ENCODE measurements around the gene RNASE13. TPM values are rescaled to one million over a fixed set of nuclear protein-coding genes. Genes with fewer than 3 reads are reported as not detected.

The RNASE13 gene
- total RNA-seq, 1 experiment from 2014 or later = not detected

DNA sequence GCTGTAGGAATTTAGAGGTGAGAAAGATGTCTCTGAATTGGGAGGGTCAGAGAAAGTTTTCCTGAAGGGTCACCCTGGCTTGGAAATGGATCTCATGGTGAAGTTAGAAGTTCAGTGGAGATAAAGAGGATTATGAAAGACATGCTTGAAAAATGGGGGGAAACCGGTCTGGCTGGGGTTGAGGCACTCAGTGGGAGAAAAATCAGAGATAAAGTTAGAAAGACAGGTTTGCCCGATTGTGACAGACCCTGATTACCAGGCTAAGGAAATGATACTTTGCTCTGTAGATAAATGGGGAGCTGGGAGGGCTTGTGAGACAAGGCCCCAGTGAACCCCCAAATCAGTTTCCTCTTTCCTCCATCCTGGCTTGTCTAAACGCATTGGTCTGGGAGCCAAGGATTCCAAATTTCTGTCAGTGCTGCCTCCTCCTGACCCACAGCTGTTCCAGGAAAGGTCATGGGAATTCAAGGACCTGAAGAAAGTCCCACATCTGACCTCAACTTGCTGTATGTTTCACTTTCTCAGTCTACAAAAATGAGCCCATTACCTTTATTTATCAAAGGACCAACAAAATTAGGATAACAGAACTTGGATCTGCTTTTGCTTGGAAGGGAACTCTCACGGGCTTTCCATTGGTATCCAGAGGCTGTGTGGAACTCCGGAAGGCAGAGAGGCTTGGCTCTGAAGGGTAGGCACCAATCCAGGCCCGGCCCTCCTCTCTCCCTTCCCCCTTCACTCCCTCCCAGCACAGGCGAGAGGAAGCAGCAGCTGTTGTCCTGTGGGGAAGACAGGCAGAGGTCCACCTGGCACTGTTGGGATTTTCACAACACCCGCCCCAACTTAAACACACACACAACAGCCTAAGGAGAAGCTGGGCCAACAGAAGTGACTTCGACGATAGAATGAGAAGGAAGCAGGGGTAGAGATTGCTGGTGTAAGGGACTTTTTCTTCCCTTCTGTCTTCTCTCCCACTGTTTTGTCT lies 4.1 kb upstream of the RNASE13 start:
- intact Hi-C loops (cut with micrococcal nuclease) = no loop called here
- no peaks in the 10 kb centered on the region for H3K27me3 Mint-ChIP-seq (ENCODE audit: insufficient read depth, unreplicated experiment)
- peaks cover 25% of the 10 kb centered on the region for H3K4me1 Mint-ChIP-seq (ENCODE audit: insufficient read depth, unreplicated experiment)

GRCh38 chr14:21037156-21037555 lies 2.5 kb upstream of the RNASE13 start:
- no TSS peak for BruUV-seq (replicated peaks)
- Mint-ChIP-seq H3K27me3 (ENCODE audit: insufficient read depth, unreplicated experiment) (no peaks in the 10 kb centered on the region), H3K9me3 (ENCODE audit: unreplicated experiment) (no peaks in the 10 kb centered on the region), H3K4me1 (ENCODE audit: insufficient read depth, unreplicated experiment) (peaks cover 11% of the 10 kb centered on the region), H3K27ac (ENCODE audit: low read depth, unreplicated experiment) (no peak overlapping the region), H3K4me3 (ENCODE audit: unreplicated experiment) (no peak overlapping the region), H3K36me3 (ENCODE audit: insufficient read depth, unreplicated experiment) (no peaks in the 10 kb centered on the region)
- CTCF ChIA-PET = interaction anchor here (0.5 to 3.7 kb wide), 7 partner anchors 11 to 1077 kb away, joined by 3 to 21 read pairs (median 4); no protein-coding TSS in a partner anchor
- no peak for TF ChIP-seq CTCF (IDR thresholded peaks at IDR 0.05; ENCODE audit: unreplicated experiment)
- DNase-seq (ENCODE audit: unreplicated experiment) = no peak
- intact Hi-C loops (cut with micrococcal nuclease) = no loop called here
- POLR2A ChIA-PET = interaction anchor here (0.7 kb wide), 1 partner anchor 23 kb away, joined by 3 read pairs; no protein-coding TSS in a partner anchor

More for the DNA sequence above, 4.1 kb upstream of the RNASE13 start:
- no peak for TF ChIP-seq CTCF (IDR thresholded peaks at IDR 0.05; ENCODE audit: unreplicated experiment)
- ChIA-PET POLR2A (interaction anchor here (0.6 kb wide), 1 partner anchor 52 kb away, joined by 3 read pairs; no protein-coding TSS in a partner anchor), CTCF (interaction anchor here (1.0 to 7.2 kb wide), 15 partner anchors 8 to 344 kb away, joined by 3 to 391 read pairs (median 28); partner anchors contain the start of genes ARHGEF40, SLC39A2 and TPPP2)
- no TSS peak for BruUV-seq (replicated peaks)
- Mint-ChIP-seq H3K27ac (ENCODE audit: low read depth, unreplicated experiment) (no peak overlapping the region), H3K36me3 (ENCODE audit: insufficient read depth, unreplicated experiment) (no peaks in the 10 kb centered on the region), H3K4me3 (ENCODE audit: unreplicated experiment) (no peak overlapping the region), H3K9me3 (ENCODE audit: unreplicated experiment) (no peaks in the 10 kb centered on the region)
- DNase-seq (ENCODE audit: unreplicated experiment) = no peak

GRCh38 chr14:21036751-21037150 lies 2.1 kb upstream of the RNASE13 start:
- no peaks in the 10 kb centered on the region for H3K27me3 Mint-ChIP-seq (ENCODE audit: insufficient read depth, unreplicated experiment)
- TF ChIP-seq CTCF (IDR thresholded peaks at IDR 0.05; ENCODE audit: unreplicated experiment) = no peak
- H3K36me3 Mint-ChIP-seq (ENCODE audit: insufficient read depth, unreplicated experiment) = no peaks in the 10 kb centered on the region
- BruUV-seq (replicated peaks) = no TSS peak
- intact Hi-C loops (cut with micrococcal nuclease) = no loop called here
- peaks cover 6% of the 10 kb centered on the region for H3K4me1 Mint-ChIP-seq (ENCODE audit: insufficient read depth, unreplicated experiment)
- ChIA-PET CTCF (interaction anchor here (0.5 to 6.6 kb wide), 8 partner anchors 10 to 65 kb away, joined by 3 to 104 read pairs (median 8); no protein-coding TSS in a partner anchor), POLR2A (no interaction called here)
- no peak for DNase-seq (ENCODE audit: unreplicated experiment)
- no peaks in the 10 kb centered on the region for H3K9me3 Mint-ChIP-seq (ENCODE audit: unreplicated experiment)
- H3K27ac Mint-ChIP-seq (ENCODE audit: low read depth, unreplicated experiment) = no peak overlapping the region
- H3K4me3 Mint-ChIP-seq (ENCODE audit: unreplicated experiment) = no peak overlapping the region

GRCh38 chr14:21033133-21033698 lies 1.4 kb downstream of the RNASE13 start:
- no peak for TF ChIP-seq CTCF (IDR thresholded peaks at IDR 0.05; ENCODE audit: unreplicated experiment)
- ChIA-PET CTCF (interaction anchor here (0.6 to 6.6 kb wide), 14 partner anchors 10 to 349 kb away, joined by 3 to 104 read pairs (median 5); partner anchors contain the start of gene RNASE4), POLR2A (interaction anchor here (0.5 to 1.0 kb wide), 2 partner anchors 28 to 110 kb away, joined by 3 to 4 read pairs; no protein-coding TSS in a partner anchor)
- H3K4me1 Mint-ChIP-seq (ENCODE audit: insufficient read depth, unreplicated experiment) = no peaks in the 10 kb centered on the region
- intact Hi-C loops (cut with micrococcal nuclease) = no loop called here
- H3K27me3 Mint-ChIP-seq (ENCODE audit: insufficient read depth, unreplicated experiment) = no peaks in the 10 kb centered on the region
- no TSS peak for BruUV-seq (replicated peaks)
- H3K4me3 Mint-ChIP-seq (ENCODE audit: unreplicated experiment) = no peak overlapping the region
- no peaks in the 10 kb centered on the region for H3K9me3 Mint-ChIP-seq (ENCODE audit: unreplicated experiment)
- H3K27ac Mint-ChIP-seq (ENCODE audit: low read depth, unreplicated experiment) = no peak overlapping the region
- H3K36me3 Mint-ChIP-seq (ENCODE audit: insufficient read depth, unreplicated experiment) = no peaks in the 10 kb centered on the region
- no peak for DNase-seq (ENCODE audit: unreplicated experiment)
